GM18505 (cell line): Measurements from ENCODE around the gene RPL29.
"Not testable (repeated sequence)": the region's sequence is repeated elsewhere in the genome, so short reads cannot be mapped to it uniquely, and the experiment has no call there.

Source experiments
- ATAC-seq: cut with Tn5 transposase; IDR thresholded peaks from one replicate; pipeline ENCODE4 v1.9.1; 2021; ENCODE audit not compliant: unreplicated experiment
- POLR2A ChIP-seq: IDR thresholded peaks from 4 replicates; pipeline ENCODE4 v1.6.1; 2011; ENCODE audit warnings: borderline replicate concordance; ENCODE audit not compliant: insufficient read depth, insufficient read length; ENCODE audit errors: extremely low read depth

RPL29 gene

GRCh38 chr3:52006017-52006819, 10.5 kb upstream of the RPL29 start:
- ATAC-seq: no peak
- TF ChIP-seq POLR2A: no peak

- ATAC-seq: no peak
These were observed 9.9 kb upstream of the RPL29 start for GRCh38 chr3:52005571-52005986.

GRCh38 chr3:52004906-52005395, 9.3 kb upstream of the RPL29 start:
- no peak for TF ChIP-seq POLR2A
- no peak for ATAC-seq

More at GRCh38 chr3:52005571-52005986, 9.9 kb upstream of the RPL29 start:
- TF ChIP-seq POLR2A: no peak

- no peak for ATAC-seq
- no peak for TF ChIP-seq POLR2A
These were observed 8.6 kb upstream of the RPL29 start for GRCh38 chr3:52004163-52004787.

- no peak for ATAC-seq
- TF ChIP-seq POLR2A: no peak
These were observed 7.1 kb upstream of the RPL29 start for GRCh38 chr3:52002748-52003147.

- TF ChIP-seq POLR2A: no peak
- peak; percentile 70 for ATAC-seq
These were observed 5.8 kb upstream of the RPL29 start for GRCh38 chr3:52001443-52001974.

GRCh38 chr3:51999846-52000245, 4.2 kb upstream of the RPL29 start:
- ATAC-seq: no peak
- TF ChIP-seq POLR2A: no peak

- no peak for ATAC-seq
- TF ChIP-seq POLR2A: no peak
These were observed 3.1 kb upstream of the RPL29 start for GRCh38 chr3:51998774-51999173.

GRCh38 chr3:51997935-51998596, 2.4 kb upstream of the RPL29 start:
- ATAC-seq: no peak
- no peak for TF ChIP-seq POLR2A

- no peak for TF ChIP-seq POLR2A
- no peak for ATAC-seq
These were observed 1.5 kb upstream of the RPL29 start for GRCh38 chr3:51997172-51997571.

- no peak for TF ChIP-seq POLR2A
- no peak for ATAC-seq
These were observed 1.2 kb downstream of the RPL29 start for GRCh38 chr3:51994530-51994929.

GRCh38 chr3:51993657-51994056, 2.0 kb downstream of the RPL29 start:
- not testable (repeated sequence) for ATAC-seq

GRCh38 chr3:51992017-51992682, 3.5 kb downstream of the RPL29 start:
- TF ChIP-seq POLR2A: peak; percentile 12
- ATAC-seq: no peak

- not testable (repeated sequence) for ATAC-seq
These were observed 5.2 kb downstream of the RPL29 start for GRCh38 chr3:51990501-51990971.
